ENCODE results near the gene PPFIBP2.

DNA sequence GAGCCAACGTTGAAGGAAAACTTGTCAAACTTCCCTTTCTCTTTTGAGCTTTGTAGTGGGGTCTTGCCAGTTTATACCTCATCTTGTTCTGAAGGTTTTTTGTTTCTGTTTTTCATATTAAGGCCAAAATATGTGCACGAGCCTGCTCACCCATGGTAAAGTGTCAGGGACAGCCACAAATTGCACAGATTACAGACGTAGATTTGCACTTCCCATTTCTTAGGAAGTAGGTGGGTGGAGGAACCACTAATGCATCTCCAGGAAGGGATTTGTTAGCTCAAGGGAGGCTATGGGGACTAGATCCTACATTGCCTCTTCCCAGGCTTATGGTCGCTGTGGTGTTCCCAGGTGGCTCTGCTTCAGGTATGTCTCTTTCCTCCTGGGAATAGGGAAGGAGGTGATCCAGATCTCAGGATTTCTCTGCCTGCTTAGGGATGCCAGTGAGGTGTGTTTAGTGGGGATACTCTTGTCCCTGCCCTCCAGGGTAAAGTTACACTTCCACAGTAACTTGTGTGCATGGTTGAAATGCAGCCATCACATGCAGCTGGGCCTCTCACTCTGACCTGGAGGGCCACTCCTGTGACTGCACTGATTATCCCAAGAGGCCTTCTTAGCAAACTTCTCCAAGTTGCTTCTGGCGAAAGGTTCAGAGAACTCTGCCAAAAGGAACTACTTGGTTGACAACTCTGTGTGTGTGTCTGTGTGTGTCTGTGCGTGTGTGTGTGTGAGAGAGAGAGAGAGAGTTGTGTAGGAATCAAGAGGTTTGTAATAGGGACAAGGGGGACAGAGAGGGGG, 9.8 kb downstream of the PPFIBP2 start:
- TF ChIP-seq, protein P1, sequence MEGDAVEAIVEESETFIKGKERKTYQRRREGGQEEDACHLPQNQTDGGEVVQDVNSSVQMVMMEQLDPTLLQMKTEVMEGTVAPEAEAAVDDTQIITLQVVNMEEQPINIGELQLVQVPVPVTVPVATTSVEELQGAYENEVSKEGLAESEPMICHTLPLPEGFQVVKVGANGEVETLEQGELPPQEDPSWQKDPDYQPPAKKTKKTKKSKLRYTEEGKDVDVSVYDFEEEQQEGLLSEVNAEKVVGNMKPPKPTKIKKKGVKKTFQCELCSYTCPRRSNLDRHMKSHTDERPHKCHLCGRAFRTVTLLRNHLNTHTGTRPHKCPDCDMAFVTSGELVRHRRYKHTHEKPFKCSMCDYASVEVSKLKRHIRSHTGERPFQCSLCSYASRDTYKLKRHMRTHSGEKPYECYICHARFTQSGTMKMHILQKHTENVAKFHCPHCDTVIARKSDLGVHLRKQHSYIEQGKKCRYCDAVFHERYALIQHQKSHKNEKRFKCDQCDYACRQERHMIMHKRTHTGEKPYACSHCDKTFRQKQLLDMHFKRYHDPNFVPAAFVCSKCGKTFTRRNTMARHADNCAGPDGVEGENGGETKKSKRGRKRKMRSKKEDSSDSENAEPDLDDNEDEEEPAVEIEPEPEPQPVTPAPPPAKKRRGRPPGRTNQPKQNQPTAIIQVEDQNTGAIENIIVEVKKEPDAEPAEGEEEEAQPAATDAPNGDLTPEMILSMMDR (IDR thresholded peaks at IDR 0.05 in 2 of 3, conservative IDR thresholded peaks at IDR 0.05 in 1 of 3; ENCODE audit: borderline replicate concordance in 1 of 3, insufficient read depth in 1 of 3, low read depth in 2 of 3, low read length in 2 of 3), result no peak
- TF ChIP-seq RAD21 (IDR thresholded peaks at IDR 0.05; ENCODE audit: low read depth) (no peak), TCF7L2 (IDR thresholded peaks at IDR 0.05; ENCODE audit: borderline replicate concordance, extremely low read depth, insufficient read depth, insufficient read length) (no peak), EZH2 (IDR thresholded peaks at IDR 0.05) (no peak), JUND (IDR thresholded peaks at IDR 0.05) (no peak), YY1 (IDR thresholded peaks at IDR 0.05; ENCODE audit: extremely low read depth, insufficient replicate concordance, low read depth, low read length) (no peak)
- TF ChIP-seq, protein P2, sequence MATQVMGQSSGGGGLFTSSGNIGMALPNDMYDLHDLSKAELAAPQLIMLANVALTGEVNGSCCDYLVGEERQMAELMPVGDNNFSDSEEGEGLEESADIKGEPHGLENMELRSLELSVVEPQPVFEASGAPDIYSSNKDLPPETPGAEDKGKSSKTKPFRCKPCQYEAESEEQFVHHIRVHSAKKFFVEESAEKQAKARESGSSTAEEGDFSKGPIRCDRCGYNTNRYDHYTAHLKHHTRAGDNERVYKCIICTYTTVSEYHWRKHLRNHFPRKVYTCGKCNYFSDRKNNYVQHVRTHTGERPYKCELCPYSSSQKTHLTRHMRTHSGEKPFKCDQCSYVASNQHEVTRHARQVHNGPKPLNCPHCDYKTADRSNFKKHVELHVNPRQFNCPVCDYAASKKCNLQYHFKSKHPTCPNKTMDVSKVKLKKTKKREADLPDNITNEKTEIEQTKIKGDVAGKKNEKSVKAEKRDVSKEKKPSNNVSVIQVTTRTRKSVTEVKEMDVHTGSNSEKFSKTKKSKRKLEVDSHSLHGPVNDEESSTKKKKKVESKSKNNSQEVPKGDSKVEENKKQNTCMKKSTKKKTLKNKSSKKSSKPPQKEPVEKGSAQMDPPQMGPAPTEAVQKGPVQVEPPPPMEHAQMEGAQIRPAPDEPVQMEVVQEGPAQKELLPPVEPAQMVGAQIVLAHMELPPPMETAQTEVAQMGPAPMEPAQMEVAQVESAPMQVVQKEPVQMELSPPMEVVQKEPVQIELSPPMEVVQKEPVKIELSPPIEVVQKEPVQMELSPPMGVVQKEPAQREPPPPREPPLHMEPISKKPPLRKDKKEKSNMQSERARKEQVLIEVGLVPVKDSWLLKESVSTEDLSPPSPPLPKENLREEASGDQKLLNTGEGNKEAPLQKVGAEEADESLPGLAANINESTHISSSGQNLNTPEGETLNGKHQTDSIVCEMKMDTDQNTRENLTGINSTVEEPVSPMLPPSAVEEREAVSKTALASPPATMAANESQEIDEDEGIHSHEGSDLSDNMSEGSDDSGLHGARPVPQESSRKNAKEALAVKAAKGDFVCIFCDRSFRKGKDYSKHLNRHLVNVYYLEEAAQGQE (IDR thresholded peaks at IDR 0.05; ENCODE audit: low read depth), result no peak

Measured in HCT116 (cell line).